Liver (tissue), 9 donors: ENCODE results near the gene DIP2C. TPM values are rescaled to one million over a fixed set of nuclear protein-coding genes. Genes with fewer than 3 reads are reported as not detected.

Source experiments
- DNase-seq: peaks from one replicate; pipeline ENCODE4 v3.0.0-alpha.2; 2017; ENCODE audit warnings: low spot score
- H3K27ac ChIP-seq, 2 donors: one replicate each; pipeline ENCODE4 v1.7.0; 2013; ENCODE audit warnings: inconsistent platforms in 2 of 2, low read length in 2 of 2, control low read depth in 1 of 2, low read depth in 1 of 2, mild to moderate bottlenecking in 1 of 2
- H3K27me3 ChIP-seq, 4 donors: one replicate each; pipeline versions ENCODE4 v1.6.1 to v1.7.0; 2013; ENCODE audit warnings: low read length in 3 of 4, inconsistent platforms in 1 of 4, mild to moderate bottlenecking in 1 of 4, moderate library complexity in 1 of 4; ENCODE audit not compliant: control insufficient read depth in 4 of 4, insufficient read depth in 4 of 4
- H3K36me3 ChIP-seq, 4 donors: one replicate each; pipeline versions ENCODE4 v1.6.1 to v1.7.0; 2013; ENCODE audit warnings: low read length in 3 of 4, mild to moderate bottlenecking in 3 of 4, low read depth in 1 of 4, moderate library complexity in 1 of 4; ENCODE audit not compliant: control insufficient read depth in 4 of 4, insufficient read depth in 3 of 4
- H3K4me1 ChIP-seq, 4 donors: one replicate each; pipeline versions ENCODE4 v1.6.1 to v1.7.0; 2013; ENCODE audit warnings: low read length in 3 of 4, mild to moderate bottlenecking in 3 of 4, moderate library complexity in 1 of 4; ENCODE audit not compliant: control insufficient read depth in 4 of 4, insufficient read depth in 4 of 4
- H3K4me3 ChIP-seq, 3 donors: one replicate each; pipeline versions ENCODE4 v1.6.1 to v1.7.0; 2013; ENCODE audit warnings: low read length in 3 of 3, control low read depth in 1 of 3, low read depth in 1 of 3, mild to moderate bottlenecking in 1 of 3
- H3K9ac ChIP-seq, 2 donors: one replicate each; pipeline ENCODE4 v1.7.0; 2013; ENCODE audit warnings: low read length in 2 of 2, mild to moderate bottlenecking in 2 of 2, moderate library complexity in 2 of 2, control low read depth in 1 of 2, low read depth in 1 of 2
- H3K9me3 ChIP-seq, 4 donors: one replicate each; pipeline versions ENCODE4 v1.6.1 to v1.7.0; 2013; ENCODE audit warnings: low read length in 3 of 4; ENCODE audit not compliant: control insufficient read depth in 4 of 4
- EGR1 ChIP-seq, 2 donors: IDR thresholded peaks; 2 replicates each; pipeline ENCODE4 v1.6.1; 2016 to 2018; ENCODE audit warnings: antibody characterized with exemption in 2 of 2, low read depth in 2 of 2
- FOXA1 ChIP-seq: IDR thresholded peaks from 2 replicates; pipeline ENCODE4 v1.6.1; 2016; ENCODE audit warnings: antibody characterized with exemption
- FOXA2 ChIP-seq: IDR thresholded peaks from 2 replicates; pipeline ENCODE4 v1.6.1; 2016; ENCODE audit warnings: antibody characterized with exemption
- GABPA ChIP-seq, 2 donors: IDR thresholded peaks in 1 of 2; conservative IDR thresholded peaks in 1 of 2; 2 replicates each; pipeline ENCODE4 v1.6.1; 2016; ENCODE audit warnings: antibody characterized with exemption in 2 of 2, mild to moderate bottlenecking in 1 of 2, moderate library complexity in 1 of 2
- HNF4A ChIP-seq, 2 donors: conservative IDR thresholded peaks; 2 replicates each; pipeline ENCODE4 v1.6.1; 2016; ENCODE audit warnings: antibody characterized with exemption in 2 of 2, mild to moderate bottlenecking in 2 of 2
- HNF4G ChIP-seq: IDR thresholded peaks from 2 replicates; pipeline ENCODE4 v1.6.1; 2016; ENCODE audit warnings: antibody characterized with exemption
- JUND ChIP-seq, 2 donors: IDR thresholded peaks; 2 replicates each; pipeline ENCODE4 v1.6.1; 2016; ENCODE audit warnings: antibody characterized with exemption in 2 of 2
- NR2F2 ChIP-seq: IDR thresholded peaks from 2 replicates; pipeline ENCODE4 v1.6.1; 2016; ENCODE audit warnings: antibody characterized with exemption
- RAD21 ChIP-seq, 2 donors: IDR thresholded peaks; 2 replicates each; pipeline ENCODE4 v1.6.1; 2016; ENCODE audit warnings: antibody characterized with exemption in 2 of 2, mild to moderate bottlenecking in 2 of 2
- RXRA ChIP-seq, 2 donors: IDR thresholded peaks; 2 replicates each; pipeline ENCODE4 v1.6.1; 2017 to 2018; ENCODE audit warnings: antibody characterized with exemption in 2 of 2, mild to moderate bottlenecking in 1 of 2
- SP1 ChIP-seq: IDR thresholded peaks from 2 replicates; pipeline ENCODE4 v1.6.1; 2018; ENCODE audit warnings: antibody characterized with exemption, mild to moderate bottlenecking
- TAF1 ChIP-seq: conservative IDR thresholded peaks from 2 replicates; pipeline ENCODE4 v1.6.1; 2016; ENCODE audit warnings: antibody characterized with exemption, mild to moderate bottlenecking
- YY1 ChIP-seq: IDR thresholded peaks from 2 replicates; pipeline ENCODE4 v1.6.1; 2016; ENCODE audit warnings: antibody characterized with exemption, mild to moderate bottlenecking
- WGBS: extraction: QIAGEN DNeasy Blood & Tissue Kit; methylation state at CpG from one replicate; pipeline ENCODE4 v1.1.7; 2013; 5-methylcytosine and 5-hydroxymethylcytosine counted together
- polyA plus RNA-seq, 2 donors: library from polyadenylated mRNA; stranded (reverse) in 1 of 2; unstranded in 1 of 2; fragments of 200-250 nt in 1 of 2; fragments of >200 nt in 1 of 2; fragmentation: Nextera tagmentation in 1 of 2; extraction: Ambion mirVana in 1 of 2; gene quantifications; one replicate each; pipeline versions ENCODE4 v1.2.1 to v1.2.3, GENCODE V29; 2013 to 2015
- total RNA-seq, 2 donors: library from RNA; depleted of rRNA; stranded (reverse); fragments of >200 nt; gene quantifications; one replicate each; pipeline ENCODE4 v1.2.3, GENCODE V29; 2014
- TF ChIP-seq, protein P1 (sequence below): fragments of 150-350 bp; IDR thresholded peaks from 2 replicates; pipeline ENCODE4 v1.5.1; 2017; ENCODE audit warnings: improper control_type of control experiment, low read depth, low read length; ENCODE audit not compliant: missing input control
- TF ChIP-seq, protein P2 (sequence below): IDR thresholded peaks from 2 replicates; pipeline ENCODE4 v1.6.1; 2016; ENCODE audit warnings: antibody characterized with exemption
- TF ChIP-seq, protein P3 (sequence below): IDR thresholded peaks from 2 replicates; pipeline ENCODE4 v1.6.1; 2016; ENCODE audit warnings: antibody characterized with exemption
- TF ChIP-seq, protein P4 (sequence below): IDR thresholded peaks from 2 replicates; pipeline ENCODE4 v1.6.1; 2016; ENCODE audit warnings: antibody characterized with exemption, mild to moderate bottlenecking
- donor health status: healthy.
- donor health status: healthy.
- donor health status: healthy.
- donor health status: healthy.
- donor health status: healthy.

DIP2C gene
- total and polyA plus RNA-seq, 4 donors, result 4.2 to 12.2 (median 5.7) TPM

DNA sequence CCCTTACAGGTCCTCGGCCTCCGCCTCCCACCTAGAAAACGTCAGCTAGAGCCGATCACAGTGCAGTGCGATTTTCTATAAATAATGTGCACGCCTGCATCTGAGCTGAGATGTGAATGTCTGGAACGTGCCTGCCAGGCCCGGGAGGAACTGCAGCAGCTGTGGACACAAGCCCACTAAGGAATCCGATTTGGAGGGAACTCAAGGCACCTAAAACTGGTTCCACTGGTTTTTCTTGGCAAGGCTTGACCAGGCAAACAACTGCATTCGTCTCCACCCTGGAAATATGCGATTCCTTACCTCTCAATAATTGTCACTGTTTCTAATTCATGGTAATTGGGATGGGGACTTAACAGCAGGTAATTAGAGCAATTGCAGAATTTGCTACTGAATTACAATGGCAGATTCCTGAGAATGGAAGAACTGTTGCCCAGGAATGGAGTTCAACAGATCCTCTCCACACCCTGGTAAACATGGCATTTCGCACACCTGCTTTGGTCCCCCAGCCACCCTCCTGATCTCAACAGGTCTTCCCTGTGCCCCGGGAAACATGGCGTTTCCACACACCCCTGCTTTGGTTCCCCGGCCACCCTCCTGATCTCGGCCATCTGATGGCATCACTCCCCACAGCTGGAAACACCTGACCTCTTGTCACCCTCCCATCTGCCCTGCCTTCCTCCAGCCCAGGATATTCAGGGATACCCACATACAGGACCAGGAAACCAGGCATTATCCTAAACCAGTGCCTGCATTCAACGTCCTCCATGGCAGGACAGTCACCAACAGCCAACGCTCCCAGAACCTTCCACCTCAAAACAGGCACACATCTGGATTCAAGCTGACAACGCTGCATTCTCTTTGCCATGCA lies 76.0 kb downstream of the DIP2C start:
- Histone ChIP-seq H3K27me3 (no peaks in the 10 kb centered on the region), H3K9me3 (no peaks in the 10 kb centered on the region), H3K27ac (no peak overlapping the region), H3K9ac (no peak overlapping the region), H3K4me3 (no peak overlapping the region), H3K4me1 (peaks cover 0 to under 1% (median under 1%) of the 10 kb centered on the region in 4 donors), H3K36me3 (no peaks in the 10 kb centered on the region)
- no peak for DNase-seq
- 84% methylated on average over 19 of the region's 19 CpGs for WGBS
- TF ChIP-seq GABPA (IDR thresholded peaks at IDR 0.05 in 1 of 2, conservative IDR thresholded peaks at IDR 0.05 in 1 of 2), result no peak
- TF ChIP-seq, protein P1, sequence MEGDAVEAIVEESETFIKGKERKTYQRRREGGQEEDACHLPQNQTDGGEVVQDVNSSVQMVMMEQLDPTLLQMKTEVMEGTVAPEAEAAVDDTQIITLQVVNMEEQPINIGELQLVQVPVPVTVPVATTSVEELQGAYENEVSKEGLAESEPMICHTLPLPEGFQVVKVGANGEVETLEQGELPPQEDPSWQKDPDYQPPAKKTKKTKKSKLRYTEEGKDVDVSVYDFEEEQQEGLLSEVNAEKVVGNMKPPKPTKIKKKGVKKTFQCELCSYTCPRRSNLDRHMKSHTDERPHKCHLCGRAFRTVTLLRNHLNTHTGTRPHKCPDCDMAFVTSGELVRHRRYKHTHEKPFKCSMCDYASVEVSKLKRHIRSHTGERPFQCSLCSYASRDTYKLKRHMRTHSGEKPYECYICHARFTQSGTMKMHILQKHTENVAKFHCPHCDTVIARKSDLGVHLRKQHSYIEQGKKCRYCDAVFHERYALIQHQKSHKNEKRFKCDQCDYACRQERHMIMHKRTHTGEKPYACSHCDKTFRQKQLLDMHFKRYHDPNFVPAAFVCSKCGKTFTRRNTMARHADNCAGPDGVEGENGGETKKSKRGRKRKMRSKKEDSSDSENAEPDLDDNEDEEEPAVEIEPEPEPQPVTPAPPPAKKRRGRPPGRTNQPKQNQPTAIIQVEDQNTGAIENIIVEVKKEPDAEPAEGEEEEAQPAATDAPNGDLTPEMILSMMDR, result no peak
- TF ChIP-seq HNF4G, result no peak
- no peak for TF ChIP-seq NR2F2
- TF ChIP-seq, protein P2, sequence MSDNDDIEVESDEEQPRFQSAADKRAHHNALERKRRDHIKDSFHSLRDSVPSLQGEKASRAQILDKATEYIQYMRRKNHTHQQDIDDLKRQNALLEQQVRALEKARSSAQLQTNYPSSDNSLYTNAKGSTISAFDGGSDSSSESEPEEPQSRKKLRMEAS, result no peak
- no peak for TF ChIP-seq FOXA1
- TF ChIP-seq RXRA (IDR thresholded peaks at IDR 0.05), result no peak
- TF ChIP-seq, protein P3, sequence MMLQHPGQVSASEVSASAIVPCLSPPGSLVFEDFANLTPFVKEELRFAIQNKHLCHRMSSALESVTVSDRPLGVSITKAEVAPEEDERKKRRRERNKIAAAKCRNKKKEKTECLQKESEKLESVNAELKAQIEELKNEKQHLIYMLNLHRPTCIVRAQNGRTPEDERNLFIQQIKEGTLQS, result no peak
- TF ChIP-seq TAF1, result no peak
- TF ChIP-seq FOXA2, result no peak
- no peak for TF ChIP-seq SP1
- TF ChIP-seq JUND (IDR thresholded peaks at IDR 0.05), result no peak
- TF ChIP-seq, protein P4, sequence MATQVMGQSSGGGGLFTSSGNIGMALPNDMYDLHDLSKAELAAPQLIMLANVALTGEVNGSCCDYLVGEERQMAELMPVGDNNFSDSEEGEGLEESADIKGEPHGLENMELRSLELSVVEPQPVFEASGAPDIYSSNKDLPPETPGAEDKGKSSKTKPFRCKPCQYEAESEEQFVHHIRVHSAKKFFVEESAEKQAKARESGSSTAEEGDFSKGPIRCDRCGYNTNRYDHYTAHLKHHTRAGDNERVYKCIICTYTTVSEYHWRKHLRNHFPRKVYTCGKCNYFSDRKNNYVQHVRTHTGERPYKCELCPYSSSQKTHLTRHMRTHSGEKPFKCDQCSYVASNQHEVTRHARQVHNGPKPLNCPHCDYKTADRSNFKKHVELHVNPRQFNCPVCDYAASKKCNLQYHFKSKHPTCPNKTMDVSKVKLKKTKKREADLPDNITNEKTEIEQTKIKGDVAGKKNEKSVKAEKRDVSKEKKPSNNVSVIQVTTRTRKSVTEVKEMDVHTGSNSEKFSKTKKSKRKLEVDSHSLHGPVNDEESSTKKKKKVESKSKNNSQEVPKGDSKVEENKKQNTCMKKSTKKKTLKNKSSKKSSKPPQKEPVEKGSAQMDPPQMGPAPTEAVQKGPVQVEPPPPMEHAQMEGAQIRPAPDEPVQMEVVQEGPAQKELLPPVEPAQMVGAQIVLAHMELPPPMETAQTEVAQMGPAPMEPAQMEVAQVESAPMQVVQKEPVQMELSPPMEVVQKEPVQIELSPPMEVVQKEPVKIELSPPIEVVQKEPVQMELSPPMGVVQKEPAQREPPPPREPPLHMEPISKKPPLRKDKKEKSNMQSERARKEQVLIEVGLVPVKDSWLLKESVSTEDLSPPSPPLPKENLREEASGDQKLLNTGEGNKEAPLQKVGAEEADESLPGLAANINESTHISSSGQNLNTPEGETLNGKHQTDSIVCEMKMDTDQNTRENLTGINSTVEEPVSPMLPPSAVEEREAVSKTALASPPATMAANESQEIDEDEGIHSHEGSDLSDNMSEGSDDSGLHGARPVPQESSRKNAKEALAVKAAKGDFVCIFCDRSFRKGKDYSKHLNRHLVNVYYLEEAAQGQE, result no peak
- no peak for TF ChIP-seq YY1
- TF ChIP-seq EGR1 (IDR thresholded peaks at IDR 0.05; ENCODE audit: low read depth in 2 of 2), result no peak

DNA sequence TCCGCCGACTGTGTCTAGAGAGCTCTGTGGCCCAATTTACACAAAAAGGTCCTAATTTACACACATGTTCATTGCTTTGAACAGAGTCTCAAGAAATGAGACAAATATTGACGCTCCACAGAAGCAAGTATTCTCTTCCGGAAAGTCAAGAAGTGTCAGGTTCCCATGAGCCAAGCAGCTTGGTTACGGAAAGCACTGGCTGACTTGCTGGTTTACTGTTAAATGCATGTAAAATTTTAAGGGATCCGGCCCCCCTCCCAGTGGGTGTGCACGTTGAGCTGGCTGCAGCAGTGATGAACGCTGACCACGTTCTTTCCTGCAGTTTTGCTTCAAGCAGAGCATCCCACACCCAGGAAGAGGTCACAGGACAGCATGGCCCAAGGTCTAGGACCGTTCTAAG lies 76.8 kb downstream of the DIP2C start:
- Histone ChIP-seq H3K9me3 (no peaks in the 10 kb centered on the region), H3K27ac (no peak overlapping the region), H3K4me3 (no peak overlapping the region), H3K9ac (no peak overlapping the region), H3K36me3 (no peaks in the 10 kb centered on the region), H3K27me3 (no peaks in the 10 kb centered on the region), H3K4me1 (no peaks in the 10 kb centered on the region)
- DNase-seq, result no peak
- 85% methylated on average over 10 of the region's 10 CpGs for WGBS
- TF ChIP-seq HNF4A (conservative IDR thresholded peaks at IDR 0.05) (no peak), EGR1 (IDR thresholded peaks at IDR 0.05; ENCODE audit: low read depth in 2 of 2) (no peak), FOXA1 (no peak), RAD21 (IDR thresholded peaks at IDR 0.05) (no peak), NR2F2 (no peak), FOXA2 (no peak), RXRA (IDR thresholded peaks at IDR 0.05) (no peak), HNF4G (no peak), YY1 (no peak), SP1 (no peak), GABPA (IDR thresholded peaks at IDR 0.05 in 1 of 2, conservative IDR thresholded peaks at IDR 0.05 in 1 of 2) (no peak), TAF1 (no peak)
- TF ChIP-seq, protein P3, result no peak
- TF ChIP-seq, protein P4, result no peak
- TF ChIP-seq, protein P2, result no peak
